IMR-90 (cell line): Measurements from ENCODE around the gene EXOC4. TPM values are rescaled to one million over a fixed set of nuclear protein-coding genes. Genes with fewer than 3 reads are reported as not detected.

Experiments used
- ATAC-seq: fragments of 200-7000 bp; cut with Tn5 transposase; 2 replicates; pipeline ENCODE4 v1.9.1; 2020; ENCODE audit warnings: low read depth, mild to moderate bottlenecking, moderate library complexity
- BruUV-seq: library from RNA; stranded (reverse); fragments of 400-500 nt; replicated peaks from 2 replicates; lab custom pipeline; 2021; lab: Mats Ljungman, UMichigan
- CTCF ChIA-PET: fragments of 300-600 bp; formaldehyde crosslinking; extraction: SDS; loops from one replicate; lab custom pipeline; 2021; ENCODE audit warnings: antibody characterized with exemption; lab: Yijun Ruan, JAX
- POLR2A ChIA-PET: fragments of 300-600 bp; sonication (Branson Sonifier 250); formaldehyde crosslinking; loops from one replicate; lab custom pipeline; 2022; ENCODE audit warnings: antibody characterized with exemption; ENCODE audit not compliant: unreplicated experiment; lab: Charles Lee
- DNase-seq: peaks from one replicate; pipeline ENCODE4 v3.0.0; 2013
- H2AFZ ChIP-seq: replicated peaks from 2 replicates; pipeline ENCODE3; 2013; ENCODE audit warnings: low read length, mild to moderate bottlenecking; ENCODE audit not compliant: poor library complexity
- H2AK5ac ChIP-seq: 2 replicates; pipeline ENCODE4 v1.6.1; 2013; ENCODE audit warnings: low read depth, low read length, inconsistent platforms
- H2AK9ac ChIP-seq: replicated peaks from 2 replicates; pipeline ENCODE3; 2013; ENCODE audit warnings: mild to moderate bottlenecking, low read depth, low read length, moderate library complexity; ENCODE audit not compliant: poor library complexity
- H2BK120ac ChIP-seq: 2 replicates; pipeline ENCODE4 v1.6.1; 2013; ENCODE audit warnings: low read depth, low read length, inconsistent platforms
- H2BK15ac ChIP-seq: 3 replicates; pipeline ENCODE4 v1.6.1; 2013; ENCODE audit warnings: low read depth, low read length, inconsistent platforms
- H2BK20ac ChIP-seq: 2 replicates; pipeline ENCODE4 v1.6.1; 2013; ENCODE audit warnings: low read depth, mild to moderate bottlenecking, inconsistent platforms, low read length, moderate library complexity
- H2BK5ac ChIP-seq: 2 replicates; pipeline ENCODE4 v1.6.1; 2013; ENCODE audit warnings: mild to moderate bottlenecking, low read depth, low read length, inconsistent platforms; ENCODE audit not compliant: poor library complexity, severe bottlenecking
- H3K14ac ChIP-seq: replicated peaks from 2 replicates; pipeline ENCODE4 v1.6.1; 2013; ENCODE audit warnings: low read depth, low read length, inconsistent platforms
- H3K18ac ChIP-seq: 2 replicates; pipeline ENCODE4 v1.6.1; 2013; ENCODE audit warnings: low read depth, low read length, control low read depth
- H3K23ac ChIP-seq: 2 replicates; pipeline ENCODE4 v1.6.1; 2013; ENCODE audit warnings: low read depth, low read length, inconsistent platforms
- H3K27ac ChIP-seq: 2 replicates; pipeline ENCODE4 v1.5.1; 2013; ENCODE audit warnings: mild to moderate bottlenecking, control low read depth, low read length; ENCODE audit not compliant: insufficient read depth
- H3K27me3 ChIP-seq: 2 replicates; pipeline ENCODE4 v1.6.1; 2013; ENCODE audit warnings: low read length; ENCODE audit not compliant: control insufficient read depth, insufficient read depth
- H3K36me3 ChIP-seq: 2 replicates; pipeline ENCODE4 v1.6.1; 2013; ENCODE audit warnings: low read length, mixed read lengths; ENCODE audit not compliant: control insufficient read depth, insufficient read depth
- H3K4ac ChIP-seq: 2 replicates; pipeline ENCODE4 v1.6.1; 2013; ENCODE audit warnings: low read depth, low read length, inconsistent platforms
- H3K4me1 ChIP-seq: 2 replicates; pipeline ENCODE4 v1.6.1; 2013; ENCODE audit warnings: low read length, mixed read lengths; ENCODE audit not compliant: control insufficient read depth, insufficient read depth
- H3K4me2 ChIP-seq: 2 replicates; pipeline ENCODE4 v1.6.1; 2013; ENCODE audit warnings: low read depth, mild to moderate bottlenecking, control low read depth, low read length, moderate library complexity
- H3K4me3 ChIP-seq: 2 replicates; pipeline ENCODE4 v1.5.1; 2013; ENCODE audit warnings: low read depth, mild to moderate bottlenecking, control low read depth, low read length, moderate library complexity; ENCODE audit not compliant: insufficient read depth
- H3K56ac ChIP-seq: 2 replicates; pipeline ENCODE4 v1.6.1; 2013; ENCODE audit warnings: low read length, inconsistent platforms; ENCODE audit not compliant: insufficient read depth; ENCODE audit errors: extremely low read depth
- H3K79me1 ChIP-seq, 2 experiments: 2 replicates each; pipeline ENCODE4 v1.6.1; 2013; ENCODE audit warnings: low read length in 2 of 2, inconsistent platforms in 1 of 2, low read depth in 1 of 2
- H3K9ac ChIP-seq: 2 replicates; pipeline ENCODE4 v1.6.1; 2013; ENCODE audit warnings: low read depth, low read length, control low read depth
- H3K9me1 ChIP-seq: 2 replicates; pipeline ENCODE4 v1.6.1; 2013; ENCODE audit warnings: low read length, inconsistent platforms; ENCODE audit not compliant: insufficient read depth
- H3K9me3 ChIP-seq: 2 replicates; pipeline ENCODE4 v1.6.1; 2013; ENCODE audit warnings: low read length; ENCODE audit not compliant: control insufficient read depth, insufficient read depth
- H4K20me1 ChIP-seq: 2 replicates; pipeline ENCODE4 v1.6.1; 2013; ENCODE audit warnings: low read length, inconsistent platforms; ENCODE audit not compliant: insufficient read depth
- H4K5ac ChIP-seq: 2 replicates; pipeline ENCODE4 v1.6.1; 2013; ENCODE audit warnings: mild to moderate bottlenecking, low read depth, low read length, control low read depth
- H4K8ac ChIP-seq, 2 experiments: 2 replicates each; pipeline ENCODE4 v1.6.1; 2013; ENCODE audit warnings: low read depth in 2 of 2, low read length in 2 of 2, control low read depth in 1 of 2, inconsistent platforms in 1 of 2
- H4K91ac ChIP-seq: 2 replicates; pipeline ENCODE4 v1.6.1; 2013; ENCODE audit warnings: low read depth, low read length, inconsistent platforms; ENCODE audit not compliant: insufficient read depth
- BHLHE40 ChIP-seq: fragments of 150-350 bp; IDR thresholded peaks from 2 replicates; pipeline ENCODE4 v1.6.1; 2016; ENCODE audit warnings: mild to moderate bottlenecking, low read depth, low read length
- CHD1 ChIP-seq: IDR thresholded peaks from 2 replicates; pipeline ENCODE4 v1.6.1; 2012; ENCODE audit warnings: low read depth, low read length, improper control_type of control experiment
- CTCF ChIP-seq: conservative IDR thresholded peaks from 2 replicates; pipeline ENCODE4 v1.5.1; 2012; ENCODE audit warnings: mild to moderate bottlenecking, low read depth, low read length, improper control_type of control experiment
- MAZ ChIP-seq: IDR thresholded peaks from 2 replicates; pipeline ENCODE4 v1.6.1; 2012; ENCODE audit warnings: low read depth, mild to moderate bottlenecking, low read length, improper control_type of control experiment, moderate library complexity, borderline replicate concordance
- NFE2L2 ChIP-seq: fragments of 150-350 bp; IDR thresholded peaks from 2 replicates; pipeline ENCODE4 v1.6.1; 2016; ENCODE audit warnings: low read depth, mild to moderate bottlenecking, low read length
- RAD21 ChIP-seq: IDR thresholded peaks from 2 replicates; pipeline ENCODE4 v1.6.1; 2012; ENCODE audit warnings: low read length, improper control_type of control experiment
- RCOR1 ChIP-seq: IDR thresholded peaks from 2 replicates; pipeline ENCODE4 v1.6.1; 2012; ENCODE audit warnings: mild to moderate bottlenecking, low read length, improper control_type of control experiment; ENCODE audit not compliant: insufficient replicate concordance
- RFX5 ChIP-seq: IDR thresholded peaks from 2 replicates; pipeline ENCODE4 v1.8.0; 2012; ENCODE audit warnings: low read depth, mild to moderate bottlenecking, low read length, moderate library complexity
- USF2 ChIP-seq: fragments of 150-350 bp; IDR thresholded peaks from 2 replicates; pipeline ENCODE4 v1.6.1; 2017; ENCODE audit warnings: mild to moderate bottlenecking, antibody characterized with exemption, low read length, low read depth
- WGBS, 2 experiments: methylation state at CpG; one replicate each; pipeline versions ENCODE4 v1.1.5 to v1.1.7; 2013; ENCODE audit warnings: missing lambda C conversion rate in 2 of 2; ENCODE audit not compliant: insufficient read length in 1 of 2; ENCODE audit errors: extremely low coverage in 2 of 2; 5-methylcytosine and 5-hydroxymethylcytosine counted together
- dilution Hi-C: fragments of 300-500 bp; cut with HindIII; formaldehyde crosslinking; loops from one replicate; pipeline ENCODE4 v1.14.3; 2018; ENCODE audit warnings: low sequenced_read_pairs; ENCODE audit not compliant: unreplicated experiment
- in situ Hi-C: fragments of 300-500 bp; cut with MboI; formaldehyde crosslinking; loops from 3 replicates; pipeline ENCODE4 v1.14.3; 2019; ENCODE audit warnings: low sequenced_read_pairs, inconsistent platforms, mixed read lengths
- intact Hi-C: fragments of 100-400 bp; cut with micrococcal nuclease; formaldehyde crosslinking; loops from 2 replicates; pipeline ENCODE4 v1.10.0; 2022
- polyA plus RNA-seq, 3 experiments: library from polyadenylated mRNA; depleted of rRNA; stranded (reverse); fragments of >200 nt; gene quantifications; 2 replicates each; pipeline ENCODE4 v1.2.3, GENCODE V29; 2012; ENCODE audit warnings: low replicate concordance in 1 of 3
- total RNA-seq: library from RNA; depleted of rRNA; stranded (reverse); fragments of >200 nt; gene quantifications from 2 replicates; pipeline ENCODE4 v1.2.3, GENCODE V29; 2012

Gene EXOC4
- total and polyA plus RNA-seq, 2 of the 4 experiments (the other 2 are of a cell fraction), result 25.4 to 94.6 TPM

- Histone ChIP-seq H3K9ac (no peak overlapping the region), H3K56ac (no peak overlapping the region), H2AK5ac (no peak overlapping the region), H3K79me1 (peaks cover 0 to 3% of the 10 kb centered on the region in 2 experiments; a peak in 1 of 4 replicates), H3K4ac (no peak overlapping the region), H2BK20ac (no peak overlapping the region), H3K4me1 (no peaks in the 10 kb centered on the region), H2BK15ac (no peak overlapping the region), H3K4me2 (no peak overlapping the region), H3K4me3 (no peak overlapping the region), H3K36me3 (no peaks in the 10 kb centered on the region), H2BK5ac (no peak overlapping the region), H3K27ac (no peak overlapping the region), H4K20me1 (no peaks in the 10 kb centered on the region), H4K5ac (no peak overlapping the region), H2BK120ac (no peak overlapping the region), H3K27me3 (no peaks in the 10 kb centered on the region), H3K18ac (no peak overlapping the region), H3K9me1 (no peaks in the 10 kb centered on the region), H4K8ac (no peak overlapping the region), H3K9me3 (no peaks in the 10 kb centered on the region), H3K23ac (no peak overlapping the region), H2AFZ (no peak overlapping the region), H2AK9ac (no peak overlapping the region), H4K91ac (no peak overlapping the region), H3K14ac (no peak overlapping the region)
- TF ChIP-seq BHLHE40 (no peak), CTCF (no peak), CHD1 (no peak), NFE2L2 (no peak), USF2 (no peak), RAD21 (no peak), RCOR1 (no peak), MAZ (no peak), RFX5 (no peak)
- intact Hi-C loops, result no loop called here
- CTCF ChIA-PET, result interaction anchor here (0.6 to 0.7 kb wide), 2 partner anchors 614 to 1128 kb away, joined by 3 to 6 read pairs; no protein-coding TSS in a partner anchor
- no CpG with 5 or more reads among the region's 3 CpGs for WGBS, 2 experiments
- in situ Hi-C loops, result no loop called here
- no peak for DNase-seq
- dilution Hi-C loops, result no loop called here
- POLR2A ChIA-PET, result no interaction called here
- ATAC-seq, result no peak
- no TSS peak for BruUV-seq
Observed at GRCh38 chr7:133714654-133715053, 461.8 kb downstream of the EXOC4 start.
